Measurements from ENCODE around the gene PORCN. TPM values are rescaled to one million over a fixed set of nuclear protein-coding genes. Genes with fewer than 3 reads are reported as not detected.

The PORCN gene
- total and polyA plus RNA-seq, 9 of the 15 experiments (the other 6 are each of a cell fraction or from before 2014, with no cell fraction given): 0.34 to 5.1 (median 2.8) TPM

DNA sequence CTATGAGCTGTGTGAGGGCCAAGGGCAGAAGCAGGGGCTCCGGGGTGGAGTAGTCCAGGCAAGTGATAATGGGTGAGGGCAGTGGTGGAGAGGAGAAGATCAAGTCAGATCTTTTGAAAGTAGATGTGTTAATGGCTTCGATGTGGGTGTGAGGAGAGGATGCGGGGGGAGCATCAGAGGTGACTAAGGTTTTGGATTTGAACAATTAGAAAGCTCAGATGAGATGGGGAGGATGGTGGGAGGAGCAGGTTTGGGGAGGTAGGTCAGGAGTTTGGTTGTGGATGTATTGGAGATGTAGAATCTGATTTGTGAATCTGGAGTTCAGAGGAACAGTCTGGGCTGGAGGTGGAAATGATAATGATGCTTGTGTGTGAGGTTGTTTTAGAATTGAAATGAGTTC lies 28.2 kb upstream of the PORCN start:
- ChIA-PET POLR2A (interaction anchor here (0.7 to 0.9 kb wide), 2 partner anchors 11 to 12 kb away, joined by 3 read pairs; no protein-coding TSS in a partner anchor), CTCF (ENCODE audit: low intra/inter-chr PET ratio) (no interaction called here)
- Histone ChIP-seq H3K36me3 (ENCODE audit: control insufficient read depth, insufficient read depth, low read length) (peaks cover 75% of the 10 kb centered on the region; the same call in 2 of the 3 replicates), H4K20me1 (replicated peaks; ENCODE audit: control insufficient read depth, insufficient read depth, low read length) (no peaks in the 10 kb centered on the region), H3K9ac (ENCODE audit: insufficient read depth in 1 of 2, low read depth in 2 of 2, low read length in 2 of 2) (no peak overlapping the region), H3K4me1 (replicated peaks in 1 of 2; ENCODE audit: control insufficient read depth in 2 of 2, insufficient read depth in 2 of 2, low read length in 2 of 2) (peaks cover 3 to 6% of the 10 kb centered on the region in 2 experiments; a peak in 4 of 5 replicates), H3K9me3 (replicated peaks; ENCODE audit: control insufficient read depth, insufficient read depth, low read depth, low read length) (no peaks in the 10 kb centered on the region), H3K4me2 (ENCODE audit: insufficient read depth, low read length) (no peak overlapping the region), H3K4me3 (no peak overlapping the region), H2AFZ (ENCODE audit: low read depth, low read length) (no peak overlapping the region), H3K27me3 (ENCODE audit: control insufficient read depth in 2 of 2, insufficient read depth in 2 of 2, low read length in 2 of 2) (no peaks in the 10 kb centered on the region), H3K9me1 (ENCODE audit: control insufficient read depth, insufficient read depth, low read length) (peaks cover 4% of the 10 kb centered on the region), H3K79me2 (ENCODE audit: control insufficient read depth, insufficient read depth, low read length) (peaks cover 38% of the 10 kb centered on the region), H3K27ac (ENCODE audit: extremely low read depth, low read depth, low read length) (no peak overlapping the region)
- intact Hi-C loops (cut with micrococcal nuclease): no loop called here
- no TSS peak for BruUV-seq (replicated peaks)
- TF ChIP-seq CBX1 (IDR thresholded peaks at IDR 0.05; ENCODE audit: low read depth) (no peak), NCOA6 (IDR thresholded peaks at IDR 0.05) (no peak), TARDBP (IDR thresholded peaks at IDR 0.05) (no peak), CBX3 (IDR thresholded peaks at IDR 0.05; ENCODE audit: borderline replicate concordance in 1 of 2, low read length in 2 of 2) (no peak), ZNF707 (CRISPR knock-in tag; conservative IDR thresholded peaks at IDR 0.05) (no peak), RNF2 (IDR thresholded peaks at IDR 0.05) (no peak), HNRNPLL (IDR thresholded peaks at IDR 0.05; ENCODE audit: low read depth, low read length, poor library complexity, severe bottlenecking) (no peak), CBFB (CRISPR knock-in tag; IDR thresholded peaks at IDR 0.05) (no peak)
- in situ Hi-C loops (cut with MboI): loop anchor here (25.0 kb wide), 1 partner anchor 618 kb away; no protein-coding TSS in a partner anchor
- FAIRE-seq: no peak
- no peak for DNase-seq (ENCODE audit: extremely low read depth in 1 of 4, low spot score in 3 of 4)
- no peak for ATAC-seq
- 100% methylated on average over 3 of the region's 3 CpGs for WGBS (ENCODE audit: insufficient coverage, low coverage, missing lambda C conversion rate)
